ENCODE results near the gene PPFIA2.

PPFIA2 gene

GRCh38 chr12:81441629-81442028, 317.5 kb downstream of the PPFIA2 start:
- no peak for TF ChIP-seq CTCF (IDR thresholded peaks at IDR 0.05; ENCODE audit: control insufficient read depth, extremely low read depth, insufficient read depth)
- no peak overlapping the region for H3K4me3 ChIP-seq (ENCODE audit: low read depth, low read length)
- no peak for DNase-seq (ENCODE audit: low read depth)

GRCh38 chr12:81440001-81440400, 319.1 kb downstream of the PPFIA2 start:
- H3K4me3 ChIP-seq (ENCODE audit: low read depth, low read length), result no peak overlapping the region
- no peak for DNase-seq (ENCODE audit: low read depth)
- no peak for TF ChIP-seq CTCF (IDR thresholded peaks at IDR 0.05; ENCODE audit: control insufficient read depth, extremely low read depth, insufficient read depth)

GRCh38 chr12:81439344-81439743, 319.8 kb downstream of the PPFIA2 start:
- no peak overlapping the region for H3K4me3 ChIP-seq (ENCODE audit: low read depth, low read length)
- no peak for TF ChIP-seq CTCF (IDR thresholded peaks at IDR 0.05; ENCODE audit: control insufficient read depth, extremely low read depth, insufficient read depth)
- no peak for DNase-seq (ENCODE audit: low read depth)

GRCh38 chr12:81417056-81417455, 342.1 kb downstream of the PPFIA2 start:
- no peak for DNase-seq (ENCODE audit: low read depth)
- peak overlapping the region; percentile 38 for H3K4me3 ChIP-seq (ENCODE audit: low read depth, low read length)
- no peak for TF ChIP-seq CTCF (IDR thresholded peaks at IDR 0.05; ENCODE audit: control insufficient read depth, extremely low read depth, insufficient read depth)

GRCh38 chr12:81416571-81416970, 342.6 kb downstream of the PPFIA2 start:
- no peak for DNase-seq (ENCODE audit: low read depth)
- TF ChIP-seq CTCF (IDR thresholded peaks at IDR 0.05; ENCODE audit: control insufficient read depth, extremely low read depth, insufficient read depth), result no peak

GRCh38 chr12:81414441-81414840, 344.7 kb downstream of the PPFIA2 start:
- H3K4me3 ChIP-seq (ENCODE audit: low read depth, low read length), result no peak overlapping the region
- TF ChIP-seq CTCF (IDR thresholded peaks at IDR 0.05; ENCODE audit: control insufficient read depth, extremely low read depth, insufficient read depth), result no peak
- DNase-seq (ENCODE audit: low read depth), result no peak

More at GRCh38 chr12:81416571-81416970, 342.6 kb downstream of the PPFIA2 start:
- H3K4me3 ChIP-seq (ENCODE audit: low read depth, low read length), result no peak overlapping the region

GRCh38 chr12:81412940-81413339, 346.2 kb downstream of the PPFIA2 start:
- no peak for DNase-seq (ENCODE audit: low read depth)
- no peak for TF ChIP-seq CTCF (IDR thresholded peaks at IDR 0.05; ENCODE audit: control insufficient read depth, extremely low read depth, insufficient read depth)

More at GRCh38 chr12:81412940-81413339, 346.2 kb downstream of the PPFIA2 start:
- H3K4me3 ChIP-seq (ENCODE audit: low read depth, low read length), result no peak overlapping the region

Data from LNCaP clone FGC (cell line).